AG09319 (cell line): ENCODE results near the gene POLR1G.
"Not testable (repeated sequence)": the region's sequence is repeated elsewhere in the genome, so short reads cannot be mapped to it uniquely, and the experiment has no call there.

Experiments
- DNase-seq: peaks from one replicate; pipeline ENCODE4 v3.0.0-alpha.2; 2010; ENCODE audit warnings: low read depth; ENCODE audit errors: extremely low read depth
- CTCF ChIP-seq: IDR thresholded peaks from 2 replicates; pipeline ENCODE4 v1.5.1; 2011; ENCODE audit warnings: low read depth, mild to moderate bottlenecking, inconsistent platforms, low read length, moderate library complexity

Gene POLR1G

GRCh38 chr19:45407091-45407375 is 589 bp downstream of the POLR1G start:
- TF ChIP-seq CTCF: no peak
- no peak for DNase-seq

DNA sequence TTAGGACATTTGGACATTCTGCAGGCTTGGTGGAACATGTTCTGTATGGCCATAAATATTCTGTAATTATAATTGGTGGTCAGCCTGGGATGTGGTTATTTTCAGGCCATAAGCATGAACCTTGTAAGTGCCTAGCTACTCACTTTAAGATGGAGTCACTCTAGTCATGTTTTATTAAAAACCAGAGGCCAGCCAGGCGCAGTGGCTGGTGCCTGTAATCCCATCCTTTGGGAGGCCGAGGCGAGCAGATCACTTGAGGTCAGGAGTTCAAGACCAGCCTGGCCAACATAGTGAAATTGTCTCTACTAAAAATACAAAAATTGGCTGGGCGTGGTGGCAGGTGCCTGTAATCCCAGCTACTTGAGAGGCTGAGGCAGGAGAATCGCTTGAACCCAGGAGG is 1.1 kb downstream of the POLR1G start:
- DNase-seq: not testable (repeated sequence)

GRCh38 chr19:45408121-45408520 is 1.7 kb downstream of the POLR1G start:
- DNase-seq: no peak
- TF ChIP-seq CTCF: no peak

- no peak for TF ChIP-seq CTCF
- no peak for DNase-seq
Observed at GRCh38 chr19:45408830-45409556, 2.5 kb downstream of the POLR1G start.

GRCh38 chr19:45409557-45409920 is 3.1 kb downstream of the POLR1G start:
- no peak for TF ChIP-seq CTCF
- no peak for DNase-seq

DNA sequence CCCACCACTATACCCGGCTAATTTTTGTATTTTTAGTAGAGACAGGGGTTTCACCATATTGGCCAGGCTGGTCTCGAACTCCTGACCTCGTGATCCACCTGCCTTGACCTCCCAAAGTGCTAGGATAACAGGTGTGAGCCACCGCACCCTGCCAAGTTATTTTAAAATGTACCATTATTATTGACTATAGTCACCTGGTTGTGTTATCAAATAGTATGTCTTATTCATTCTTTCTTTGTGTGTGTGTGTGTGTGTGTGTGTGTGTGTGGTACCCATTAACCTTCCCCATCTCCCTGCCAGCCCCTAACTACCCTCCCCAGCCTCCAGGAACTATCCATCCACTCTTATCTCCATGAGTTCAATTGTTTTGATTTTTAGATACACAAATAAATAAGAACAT is 3.9 kb downstream of the POLR1G start:
- DNase-seq: not testable (repeated sequence)

DNA sequence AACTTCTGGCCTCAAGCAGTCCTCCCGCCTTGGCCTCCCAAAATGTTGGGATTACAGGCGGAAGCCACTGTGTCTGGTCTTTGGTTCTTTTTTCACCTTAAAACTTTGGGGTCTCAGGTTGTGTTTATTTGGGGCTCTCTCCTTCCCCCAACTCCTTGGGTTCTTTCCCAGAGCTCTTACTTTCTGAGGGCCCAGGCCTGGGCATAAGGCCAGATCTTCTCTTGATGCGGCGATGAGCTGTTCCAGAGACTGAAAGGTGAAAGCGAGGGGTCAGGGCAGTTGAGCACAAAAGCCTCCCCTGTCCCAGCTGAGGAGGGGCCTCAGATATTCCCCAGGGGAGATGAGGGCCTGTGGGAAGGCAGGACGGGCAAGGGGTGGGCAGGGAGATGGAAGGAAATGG is 7.1 kb downstream of the POLR1G start:
- no peak for TF ChIP-seq CTCF
- DNase-seq: no peak

DNA sequence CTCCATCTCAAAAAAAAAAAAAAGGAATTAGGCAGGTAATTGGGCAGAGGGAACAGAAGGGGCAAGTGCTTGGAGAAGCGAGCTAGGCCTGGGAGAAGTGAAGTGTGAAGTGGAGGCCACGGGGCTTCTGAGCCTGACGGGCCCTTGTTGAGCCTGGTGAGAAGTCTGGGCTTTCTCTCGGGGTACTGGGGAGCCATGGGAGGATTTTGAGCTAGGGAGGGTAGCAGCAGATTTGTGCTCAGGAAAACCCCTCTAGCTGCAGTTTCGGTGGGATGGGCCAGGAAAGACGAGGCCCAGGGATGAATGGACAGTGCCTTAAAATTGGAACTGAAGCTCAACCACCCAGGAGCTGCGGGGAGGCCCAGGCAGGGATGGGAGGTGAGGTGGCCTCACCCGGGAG is 8.0 kb downstream of the POLR1G start:
- no peak for DNase-seq
- TF ChIP-seq CTCF: no peak
